GM20431 (cell line): ENCODE results near the gene SYNGR3.
"Not testable (repeated sequence)": the region's sequence is repeated elsewhere in the genome, so short reads cannot be mapped to it uniquely, and the experiment has no call there.

Source experiments
- in situ Hi-C: fragments of 300-500 bp; cut with MseI, MboI; formaldehyde crosslinking; loops from one replicate; pipeline ENCODE4 v1.15.0; 2020; ENCODE audit warnings: low sequenced_read_pairs; ENCODE audit not compliant: unreplicated experiment

Gene SYNGR3

DNA sequence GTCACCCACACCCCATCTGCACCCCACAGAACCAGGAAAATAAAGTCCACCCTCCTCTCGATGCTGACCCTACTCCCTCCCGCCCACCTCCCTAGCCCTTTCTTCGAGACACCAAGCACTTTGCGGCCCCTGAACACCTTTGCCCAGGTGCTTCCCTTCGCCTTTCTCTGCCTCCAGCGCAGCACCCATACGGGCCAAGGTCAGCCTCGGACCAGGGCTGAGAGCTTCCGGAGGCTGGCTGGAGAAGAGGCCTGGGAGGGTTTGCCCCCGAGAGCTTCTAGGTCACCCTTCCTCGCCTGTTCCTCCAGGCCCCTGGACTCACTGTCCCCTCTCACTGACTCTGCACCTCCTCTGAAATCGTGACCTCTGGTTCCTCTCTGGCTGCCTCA, 34.3 kb downstream of the SYNGR3 start:
- in situ Hi-C loops = loop anchor here (10.0 kb wide), 1 partner anchor 121 kb away; the partner anchor contains the start of gene RAB26

DNA sequence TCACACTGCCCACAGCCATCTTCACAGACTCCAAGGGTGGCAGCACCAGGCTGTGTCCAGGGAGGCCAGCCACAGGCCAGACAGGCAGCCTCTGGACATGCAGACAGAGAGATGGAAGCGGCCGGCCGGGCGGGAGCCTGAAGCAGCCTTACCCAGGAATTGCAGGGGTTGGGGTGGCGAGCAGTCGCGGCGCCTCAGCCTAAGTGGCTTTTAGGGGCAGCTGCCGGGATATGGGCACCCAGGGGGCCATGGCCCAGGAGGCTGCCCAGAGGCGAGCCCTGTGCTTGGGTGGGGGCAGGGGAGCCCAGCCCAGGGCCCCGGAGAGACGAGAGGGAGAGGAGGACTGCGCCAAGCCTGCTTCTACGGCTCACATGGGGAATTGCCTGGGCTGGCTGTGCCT, 35.5 kb downstream of the SYNGR3 start:
- in situ Hi-C loops = loop anchor here (10.0 kb wide), 1 partner anchor 120 kb away; the partner anchor contains the start of gene RAB26

DNA sequence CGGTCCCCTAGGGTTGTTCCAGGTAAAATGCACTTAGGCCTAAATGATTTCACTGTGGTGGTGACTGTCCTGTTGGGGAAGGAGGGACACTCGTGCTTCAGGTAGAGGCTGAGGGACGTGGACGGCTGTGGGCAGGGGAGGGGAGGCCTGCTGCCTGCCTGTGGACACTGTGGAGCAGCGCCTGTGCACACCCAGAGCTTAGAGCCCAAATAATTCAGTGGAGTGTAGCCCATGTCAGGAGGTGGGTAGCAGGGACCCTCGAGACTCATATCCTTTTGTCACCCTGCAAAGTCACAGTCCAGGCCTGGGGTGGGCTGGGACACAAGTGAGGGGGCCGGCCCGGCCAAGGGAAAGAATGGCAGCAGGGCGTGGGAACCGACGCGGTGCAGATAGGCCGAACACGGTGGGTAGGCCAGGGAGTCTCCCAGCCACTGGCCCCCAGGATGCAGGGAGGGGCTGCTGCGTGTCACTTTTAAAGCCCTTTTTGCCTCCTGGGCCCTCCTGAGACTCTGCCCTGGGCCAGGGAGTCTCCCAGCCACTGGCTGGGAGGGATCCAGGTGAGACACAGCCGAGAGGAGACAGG, 36.2 kb downstream of the SYNGR3 start:
- in situ Hi-C loops = loop anchor here (10.0 kb wide), 1 partner anchor 119 kb away; the partner anchor contains the start of gene RAB26

DNA sequence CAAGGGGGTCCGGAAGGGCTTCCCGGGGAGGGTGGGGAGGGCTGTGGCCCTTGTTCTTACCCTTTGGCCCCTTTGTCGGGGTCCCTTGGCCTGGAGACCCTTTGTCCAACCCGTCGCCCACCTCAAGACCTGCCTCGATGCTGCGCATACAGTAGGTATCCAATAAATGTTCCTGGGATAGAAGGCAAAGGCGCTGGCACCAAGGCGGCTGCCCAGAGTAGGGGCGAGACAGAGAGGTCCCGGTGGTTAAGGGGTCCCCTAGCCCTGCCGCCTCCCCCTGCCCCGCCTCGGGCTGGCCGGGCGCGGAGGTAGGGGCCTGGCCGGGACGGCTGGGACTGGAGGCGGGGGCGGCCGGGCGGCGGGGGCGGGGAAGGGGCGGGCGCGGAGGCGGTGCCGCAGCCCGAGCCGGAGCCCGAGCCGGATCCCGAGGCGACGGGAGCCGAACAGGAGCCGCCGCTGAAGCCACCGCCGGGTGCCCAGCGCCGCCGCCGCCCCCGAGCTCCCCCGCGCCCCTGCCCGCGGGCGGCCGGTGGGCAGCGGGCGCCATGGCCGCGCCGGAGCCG, 36.8 kb downstream of the SYNGR3 start, which contains the start of gene NHERF2:
TSS of gene NHERF2 (plus strand) at position 442 of the 563 bp plus-strand sequence. CDS start at position 546, 104 bp downstream.
- in situ Hi-C loops = loop anchor here (10.0 kb wide), 1 partner anchor 118 kb away; the partner anchor contains the start of gene RAB26

DNA sequence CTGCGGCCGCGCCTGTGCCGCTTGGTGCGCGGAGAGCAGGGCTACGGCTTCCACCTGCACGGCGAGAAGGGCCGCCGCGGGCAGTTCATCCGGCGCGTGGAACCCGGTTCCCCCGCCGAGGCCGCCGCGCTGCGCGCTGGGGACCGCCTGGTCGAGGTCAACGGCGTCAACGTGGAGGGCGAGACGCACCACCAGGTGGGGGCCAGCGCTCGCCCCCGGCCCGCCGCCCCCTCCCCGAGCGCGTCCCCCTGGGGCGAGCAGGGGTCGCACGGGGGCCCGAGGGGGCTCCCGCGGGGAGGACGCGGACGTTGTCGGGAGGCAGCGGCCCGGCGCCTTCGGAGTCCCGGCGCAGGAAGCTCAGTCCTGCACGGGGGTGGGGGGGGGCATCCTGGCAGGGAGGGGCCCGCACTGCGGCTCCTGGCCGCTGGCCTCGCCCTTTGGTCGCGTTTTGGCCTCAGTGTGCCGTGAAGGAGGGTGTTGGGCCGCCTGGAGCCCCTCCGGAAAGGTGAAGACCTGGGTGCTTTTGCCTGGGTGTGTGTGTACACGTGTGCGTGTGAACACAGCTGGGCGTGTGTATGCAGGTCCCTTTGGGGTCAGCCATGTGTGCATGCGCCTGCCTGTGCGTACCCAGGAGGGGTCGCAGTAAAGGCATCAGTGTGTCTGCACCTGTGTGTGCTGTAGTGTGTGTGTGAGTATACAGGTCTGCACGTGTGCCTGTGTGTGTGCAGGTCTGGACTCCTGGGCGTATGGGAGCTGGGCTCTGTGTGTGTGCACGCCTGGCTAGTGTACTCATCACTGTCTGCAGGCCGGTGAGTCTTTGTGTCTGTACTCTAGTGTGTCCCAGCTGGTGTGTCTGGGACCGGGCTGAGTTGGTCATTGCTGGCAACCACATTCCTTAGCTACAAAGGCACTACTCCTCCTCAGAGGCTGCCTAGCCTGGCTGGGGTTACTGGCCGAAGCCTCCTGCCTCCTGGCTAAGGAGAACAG, 37.5 kb downstream of the SYNGR3 start:
- in situ Hi-C loops = loop anchor here (10.0 kb wide), 1 partner anchor 117 kb away; the partner anchor contains the start of gene RAB26

DNA sequence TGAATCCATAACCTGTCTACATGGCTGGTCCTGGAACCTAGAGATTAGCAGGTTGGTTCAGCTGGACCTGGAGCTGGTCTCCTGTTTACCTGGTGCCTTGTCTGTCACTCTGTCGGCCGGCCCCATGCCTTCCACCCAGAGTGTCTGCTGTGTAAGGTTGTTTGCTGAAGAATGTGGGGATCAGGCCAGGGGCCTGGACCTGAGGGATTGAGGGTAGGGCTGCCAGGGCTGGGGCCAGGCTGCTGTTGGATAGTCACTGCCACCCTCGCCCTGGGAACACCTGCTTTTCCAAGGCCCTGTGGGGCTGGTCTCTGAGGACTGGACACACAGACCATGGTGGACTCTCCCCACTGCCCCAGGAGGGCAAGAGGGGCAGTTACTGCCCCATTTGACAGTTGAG, 38.4 kb downstream of the SYNGR3 start:
- in situ Hi-C loops = loop anchor here (10.0 kb wide), 1 partner anchor 117 kb away; the partner anchor contains the start of gene RAB26

DNA sequence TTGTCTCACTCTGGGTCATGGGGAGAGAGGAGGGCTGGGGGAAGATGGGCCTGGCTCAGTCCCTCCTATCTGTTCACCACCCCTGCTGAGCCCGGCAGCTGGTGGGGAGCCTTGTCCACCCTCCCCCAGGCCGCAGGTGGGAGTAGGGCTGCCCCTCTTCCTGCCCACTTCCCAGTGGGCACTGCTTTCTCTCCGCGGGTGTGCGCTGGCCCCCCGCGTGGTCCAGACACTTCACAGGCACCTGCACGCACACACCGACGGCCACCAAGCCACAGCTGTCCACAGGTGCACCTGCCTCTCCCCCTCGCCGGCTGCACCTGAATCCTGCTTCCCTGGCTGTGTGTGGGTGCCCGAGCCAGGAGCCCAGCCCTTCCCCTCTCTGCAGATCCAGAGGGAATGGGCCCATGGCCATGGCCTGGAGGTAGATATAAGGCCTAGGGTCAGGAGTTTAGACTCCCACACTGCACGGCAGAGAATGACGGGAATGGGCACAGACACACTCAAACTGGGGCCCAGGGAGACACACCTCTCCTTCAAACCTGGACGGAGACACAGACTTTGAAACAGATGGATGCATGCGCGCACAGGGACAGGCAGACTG, 39.0 kb downstream of the SYNGR3 start:
- in situ Hi-C loops = loop anchor here (10.0 kb wide), 1 partner anchor 116 kb away; the partner anchor contains the start of gene RAB26

DNA sequence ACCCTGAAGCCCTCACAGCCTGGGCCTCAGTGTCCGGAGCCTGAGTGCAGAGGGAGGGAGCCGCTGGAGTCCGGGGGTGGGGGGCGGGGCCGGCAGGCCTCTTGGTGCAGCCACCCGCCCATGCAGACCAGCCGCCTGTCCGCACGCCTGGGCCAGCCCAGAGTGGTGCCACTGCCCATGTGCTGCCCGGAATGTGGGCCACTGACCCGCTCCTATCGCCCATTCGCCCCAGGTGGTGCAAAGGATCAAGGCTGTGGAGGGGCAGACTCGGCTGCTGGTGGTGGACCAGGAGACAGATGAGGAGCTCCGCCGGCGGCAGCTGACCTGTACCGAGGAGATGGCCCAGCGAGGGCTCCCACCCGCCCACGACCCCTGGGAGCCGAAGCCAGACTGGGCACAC, 39.6 kb downstream of the SYNGR3 start:
- in situ Hi-C loops = loop anchor here (10.0 kb wide), 1 partner anchor 115 kb away; the partner anchor contains the start of gene RAB26

DNA sequence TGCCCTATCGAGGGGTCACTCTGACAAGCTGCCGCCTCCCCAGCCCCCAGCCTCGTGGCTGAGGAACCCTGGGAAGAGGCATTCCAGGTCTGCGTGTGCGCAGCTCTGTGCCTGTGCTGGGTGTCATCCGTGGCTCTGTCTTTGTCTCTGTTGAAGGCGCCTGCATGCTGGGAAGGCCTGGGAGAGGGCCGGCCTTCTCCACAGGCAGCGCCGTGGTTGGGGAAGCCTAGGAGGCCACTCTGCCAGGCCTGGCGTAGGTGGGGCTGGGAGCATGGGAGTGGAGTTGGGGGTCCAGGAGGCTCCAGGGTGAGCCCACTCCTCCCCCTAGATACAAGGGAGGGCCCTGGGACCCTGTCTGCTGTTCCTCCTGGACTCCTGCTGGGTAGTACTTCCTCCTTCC, 40.3 kb downstream of the SYNGR3 start:
- in situ Hi-C loops = no loop called here

DNA sequence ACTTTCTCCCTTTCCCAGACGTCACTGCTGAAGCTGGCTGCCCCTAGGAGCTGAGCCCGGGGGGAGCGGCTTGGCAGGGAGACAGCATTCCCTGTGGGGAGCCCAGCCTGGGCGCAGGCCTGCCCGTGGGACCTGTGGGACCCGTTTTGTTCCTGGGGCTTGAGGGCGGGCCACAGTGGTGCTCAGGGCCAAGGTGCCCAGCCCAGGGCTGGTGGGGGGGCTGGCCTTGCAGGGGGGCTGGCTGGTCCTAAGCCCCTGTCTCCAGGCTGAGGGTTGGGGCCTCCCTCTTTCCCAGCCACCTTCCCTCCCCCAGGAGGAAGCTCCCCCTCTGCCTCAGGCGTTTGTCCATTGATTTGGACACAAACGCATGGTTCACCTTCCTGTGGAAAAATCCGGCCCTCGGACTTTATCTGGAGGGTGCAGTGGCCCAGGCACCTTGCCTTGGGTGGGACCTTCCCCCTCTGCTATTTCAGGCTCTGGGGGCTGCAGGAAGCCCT, 41.4 kb downstream of the SYNGR3 start:
- in situ Hi-C loops = no loop called here

DNA sequence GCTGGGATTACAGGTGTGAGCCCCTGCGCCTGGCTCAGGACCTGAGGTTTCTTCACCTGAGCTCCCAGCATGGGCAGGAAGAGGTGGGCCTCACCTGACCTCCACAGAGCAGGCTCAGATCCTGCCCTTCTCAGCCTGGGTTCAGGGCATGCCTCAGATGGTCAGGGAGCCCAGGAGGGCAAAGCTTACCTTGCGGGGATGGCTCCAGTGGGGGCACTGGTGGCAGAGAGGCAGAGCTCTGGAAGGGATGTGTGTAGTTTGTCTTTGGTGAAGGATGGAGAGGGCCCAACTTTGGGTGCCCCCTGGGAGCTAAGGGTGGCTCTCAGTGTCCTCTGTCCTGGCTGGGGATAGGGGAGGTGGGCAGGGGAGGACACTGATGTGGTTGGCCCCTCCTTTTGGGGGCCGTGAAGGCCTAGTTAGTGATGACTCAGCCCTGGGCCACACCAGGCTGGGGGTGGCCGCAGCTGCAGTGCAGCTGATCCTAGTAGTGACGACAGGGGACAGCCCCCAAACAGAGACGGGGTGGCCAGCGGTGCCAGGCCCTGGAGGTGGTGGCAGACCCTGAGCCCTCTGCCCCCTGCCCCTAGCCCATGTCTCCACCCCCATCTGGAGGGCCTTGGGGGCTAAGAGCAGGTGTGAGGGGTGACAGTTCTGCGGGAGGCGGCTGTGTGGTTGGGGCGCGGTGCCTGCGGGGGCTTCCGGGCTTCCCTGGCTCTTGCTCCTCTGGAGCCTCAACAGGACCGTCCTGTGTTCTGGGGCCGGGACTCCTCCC, 42.7 kb downstream of the SYNGR3 start:
- in situ Hi-C loops = no loop called here

DNA sequence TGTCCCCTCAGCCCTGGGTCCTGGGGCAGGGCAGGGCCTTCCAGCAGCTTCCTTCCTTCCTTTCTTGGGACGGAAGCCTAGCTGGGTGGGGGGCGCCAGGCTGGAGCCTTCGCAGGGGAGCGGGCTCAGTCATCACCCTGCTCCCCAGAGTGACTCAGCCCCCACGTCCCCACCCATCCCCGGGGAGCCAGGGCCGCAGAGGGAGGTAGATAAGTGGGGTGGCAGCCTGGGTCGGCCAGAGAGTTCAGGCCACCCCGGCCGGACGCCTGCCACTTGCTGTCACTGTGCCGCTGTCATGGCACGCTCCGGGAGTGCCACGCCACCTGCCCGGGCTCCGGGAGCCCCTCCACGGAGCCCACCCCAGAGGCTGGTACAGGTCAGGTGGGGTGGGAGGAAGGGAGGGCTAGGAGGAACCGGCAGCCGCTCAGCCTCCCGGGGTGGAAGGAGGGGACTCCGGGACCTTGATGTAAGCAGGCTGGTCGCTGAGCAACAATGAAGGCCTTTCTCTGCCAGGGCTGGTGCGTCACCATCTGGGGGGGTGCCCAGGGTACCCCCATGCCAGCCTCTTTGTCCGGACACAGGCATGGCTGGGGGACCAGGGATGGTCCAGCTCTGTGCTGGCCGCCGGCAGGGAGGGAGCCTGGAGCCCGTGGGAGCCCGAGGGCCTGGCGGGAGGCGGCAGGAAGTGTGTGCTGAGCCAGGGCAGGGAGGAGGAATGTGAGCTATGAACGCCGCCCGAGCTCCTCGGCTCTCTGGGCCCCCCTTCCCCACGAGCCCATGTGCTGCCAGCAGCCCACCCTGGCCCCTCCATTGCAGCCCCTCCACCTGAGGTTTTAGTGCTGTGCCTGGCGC, 43.5 kb downstream of the SYNGR3 start:
- in situ Hi-C loops = no loop called here

DNA sequence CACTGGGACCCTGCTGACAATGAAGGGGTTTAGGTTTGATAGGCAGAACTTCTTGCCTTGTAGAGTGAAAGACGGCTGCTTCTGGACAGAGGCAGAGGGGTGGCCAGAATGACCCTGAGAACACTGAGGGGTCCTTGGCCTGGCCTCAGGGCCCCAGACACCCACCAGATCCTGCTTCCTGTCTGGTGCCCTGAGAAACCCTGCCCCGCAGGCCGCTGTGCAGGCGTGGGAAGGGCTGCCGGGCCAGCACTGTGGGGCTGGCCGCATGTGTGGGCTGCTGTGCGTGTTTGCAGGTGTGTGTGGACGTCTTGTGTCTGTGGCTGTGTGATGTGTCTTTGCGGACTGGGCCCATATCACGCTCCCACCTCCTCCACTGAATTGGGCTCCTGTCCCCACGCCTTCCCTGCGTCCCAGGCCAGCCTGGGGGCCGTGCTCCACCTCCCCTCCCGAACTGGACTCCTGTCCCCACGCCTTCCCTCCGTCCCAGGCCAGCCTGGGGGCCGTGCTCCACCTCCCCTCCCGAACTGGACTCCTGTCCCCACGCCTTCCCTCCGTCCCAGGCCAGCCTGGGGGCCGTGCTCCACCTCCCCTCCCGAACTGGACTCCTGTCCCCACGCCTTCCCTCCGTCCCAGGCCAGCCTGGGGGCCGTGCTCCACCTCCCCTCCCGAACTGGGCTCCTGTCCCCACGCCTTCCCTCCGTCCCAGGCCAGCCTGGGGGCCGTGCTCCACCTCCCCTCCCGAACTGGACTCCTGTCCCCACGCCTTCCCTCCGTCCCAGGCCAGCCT, 44.3 kb downstream of the SYNGR3 start:
- in situ Hi-C loops = not testable (repeated sequence)

DNA sequence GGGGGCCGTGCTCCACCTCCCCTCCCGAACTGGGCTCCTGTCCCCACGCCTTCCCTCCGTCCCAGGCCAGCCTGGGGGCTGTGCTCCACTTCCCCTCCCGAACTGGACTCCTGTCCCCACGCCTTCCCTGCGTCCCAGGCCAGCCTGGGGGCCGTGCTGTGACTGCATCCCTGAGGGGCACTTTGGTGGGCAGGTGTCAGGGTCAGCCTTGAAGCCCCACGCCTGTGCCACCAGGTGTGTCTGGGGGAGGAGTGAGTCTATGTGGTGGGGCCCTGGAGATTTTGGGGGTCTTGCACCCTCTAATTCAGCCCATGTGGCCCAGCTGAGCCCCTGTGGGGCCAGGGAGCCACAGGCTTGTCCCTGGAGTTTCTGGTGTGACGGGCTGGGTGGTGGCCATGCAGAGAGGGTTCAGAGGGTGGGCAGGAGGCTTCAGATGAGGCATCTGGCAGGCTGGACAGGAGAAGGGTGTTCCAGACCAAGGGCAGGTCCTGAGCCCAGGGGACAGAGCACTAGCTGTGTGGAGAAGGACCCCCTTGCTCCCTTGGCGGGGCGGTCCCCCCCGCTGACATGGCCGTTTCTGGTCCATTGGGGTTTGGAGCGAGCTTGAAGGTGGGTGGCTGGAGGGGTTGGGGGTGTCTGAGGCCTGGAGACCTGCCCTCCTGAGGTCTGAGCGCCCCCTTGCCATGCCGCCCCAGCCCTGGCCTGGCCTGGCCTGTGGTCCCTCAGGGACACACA, 45.1 kb downstream of the SYNGR3 start:
- in situ Hi-C loops = no loop called here

DNA sequence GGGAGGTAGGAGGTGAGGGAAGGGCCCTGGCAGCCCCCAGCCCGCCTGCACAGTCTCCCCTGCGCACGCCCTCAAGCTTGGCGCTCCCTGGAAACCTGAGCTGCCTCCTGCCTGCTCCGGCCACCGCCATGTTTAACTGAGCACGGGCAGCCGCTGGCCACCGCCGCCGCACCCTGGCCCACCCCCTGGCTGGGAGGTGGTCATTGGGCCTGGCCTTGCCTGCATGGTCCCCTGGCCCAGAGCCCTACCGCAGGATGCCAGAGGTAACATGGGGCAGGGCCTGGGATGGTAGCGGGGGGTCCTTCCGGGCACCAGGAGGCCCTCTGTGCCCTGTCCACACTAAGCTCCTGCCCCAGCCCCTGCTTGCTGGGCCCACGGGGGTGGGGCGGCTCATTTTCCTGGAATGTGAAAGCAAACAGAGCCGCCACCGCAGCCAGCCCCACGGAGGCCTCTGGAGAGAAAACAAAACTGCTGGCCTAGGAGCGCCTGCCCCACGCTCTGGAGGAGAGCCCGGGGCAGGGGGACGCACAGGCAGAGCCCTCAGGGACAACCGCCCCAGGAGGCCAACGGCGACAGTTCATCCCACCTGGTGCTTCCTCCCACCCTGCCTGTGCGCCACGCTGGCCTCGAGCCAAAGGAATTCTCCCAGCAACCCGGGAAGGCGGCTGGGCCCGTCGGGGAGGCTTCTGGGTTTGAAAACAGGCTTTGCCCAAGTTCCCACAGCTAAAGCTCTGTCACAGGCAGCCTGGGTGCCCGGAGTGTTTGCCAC, 45.8 kb downstream of the SYNGR3 start:
- in situ Hi-C loops = no loop called here
